Hepatic stellate cell (primary cell): ENCODE data around the gene SLC66A3.
"Not testable (repeated sequence)": the region's sequence is repeated elsewhere in the genome, so short reads cannot be mapped to it uniquely, and the experiment has no call there.

Source experiments
- DNase-seq: peaks from one replicate; pipeline ENCODE4 v3.0.0; 2011; ENCODE audit warnings: low spot score

Gene SLC66A3

DNA sequence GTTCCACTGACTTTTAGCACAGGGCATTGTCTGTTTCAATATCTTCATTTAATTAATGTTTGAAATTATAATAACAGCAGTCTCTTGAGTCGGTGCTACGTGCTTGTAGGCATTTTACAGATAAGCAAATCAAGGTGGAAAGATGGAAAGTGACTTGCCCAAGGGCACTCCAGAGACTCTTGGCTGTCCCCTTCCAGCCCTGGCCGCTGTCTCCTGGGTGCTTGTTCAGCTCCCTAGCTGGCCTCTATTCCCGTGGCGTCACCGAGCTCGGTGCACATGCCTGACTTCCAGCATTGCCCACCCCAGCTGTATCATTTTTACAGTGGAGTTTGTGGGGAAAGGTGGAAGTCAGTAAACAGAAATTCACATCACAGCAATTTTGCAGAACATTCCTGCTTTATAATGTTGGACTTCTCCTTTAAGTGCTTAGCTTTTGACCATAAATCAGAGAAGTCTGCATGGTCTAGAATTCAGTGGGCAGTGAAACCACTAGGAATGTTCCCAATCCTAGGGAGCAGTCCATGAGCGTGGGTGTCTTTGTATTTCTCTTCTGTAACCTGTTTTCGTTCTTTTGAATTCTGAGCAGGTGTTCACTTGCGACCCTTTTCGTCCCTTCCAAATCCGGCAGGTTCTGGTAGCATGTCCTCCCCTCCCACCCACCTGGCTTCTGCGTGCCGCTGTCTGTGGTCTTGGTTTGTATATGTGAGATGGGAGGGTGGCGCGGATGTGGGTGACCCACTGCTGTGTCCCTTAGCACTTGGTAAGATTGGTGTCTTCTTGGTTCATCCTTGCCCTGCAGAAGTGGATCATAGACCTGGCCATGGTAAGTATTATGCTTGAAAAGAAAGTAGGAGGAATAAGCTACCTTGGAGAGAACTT is 8.4 kb downstream of the SLC66A3 start:
- DNase-seq, result no peak

DNA sequence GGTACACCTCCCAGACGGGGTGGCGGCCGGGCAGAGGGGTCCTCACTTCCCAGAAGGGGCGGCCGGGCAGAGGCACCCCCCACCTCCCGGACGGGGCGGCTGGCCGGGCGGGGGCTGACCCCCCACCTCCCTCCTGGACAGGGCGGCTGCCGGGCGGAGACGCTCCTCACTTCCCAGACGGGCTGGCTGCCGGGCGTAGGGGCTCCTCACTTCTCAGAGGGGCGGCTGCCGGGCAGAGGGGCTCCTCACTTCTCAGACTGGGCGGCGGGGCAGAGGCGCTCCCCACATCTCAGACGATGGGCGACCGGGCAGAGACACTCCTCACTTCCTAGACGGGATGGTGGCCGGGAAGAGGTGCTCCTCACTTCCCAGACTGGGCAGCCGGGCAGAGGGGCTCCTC is 9.8 kb downstream of the SLC66A3 start:
- DNase-seq, result not testable (repeated sequence)

DNA sequence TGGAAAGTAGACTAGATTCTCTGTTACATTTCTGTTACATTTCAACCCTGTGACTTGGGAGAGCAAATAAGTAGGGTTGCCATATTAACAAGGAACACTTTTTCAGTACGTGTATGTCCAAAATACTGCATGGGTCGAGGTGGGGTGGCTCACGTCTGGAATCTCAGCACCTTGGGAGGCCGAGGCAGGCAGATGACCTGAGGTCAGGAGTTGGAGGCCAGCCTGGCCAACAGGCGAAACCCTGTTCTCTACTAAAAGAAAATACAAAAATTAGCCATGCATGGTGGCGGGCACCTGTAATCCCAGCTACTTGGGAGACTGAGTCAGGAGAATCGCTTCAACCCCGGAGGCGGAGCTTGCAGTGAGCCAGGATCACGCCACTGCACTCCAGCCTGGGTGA is 11.2 kb downstream of the SLC66A3 start:
- no peak for DNase-seq

DNA sequence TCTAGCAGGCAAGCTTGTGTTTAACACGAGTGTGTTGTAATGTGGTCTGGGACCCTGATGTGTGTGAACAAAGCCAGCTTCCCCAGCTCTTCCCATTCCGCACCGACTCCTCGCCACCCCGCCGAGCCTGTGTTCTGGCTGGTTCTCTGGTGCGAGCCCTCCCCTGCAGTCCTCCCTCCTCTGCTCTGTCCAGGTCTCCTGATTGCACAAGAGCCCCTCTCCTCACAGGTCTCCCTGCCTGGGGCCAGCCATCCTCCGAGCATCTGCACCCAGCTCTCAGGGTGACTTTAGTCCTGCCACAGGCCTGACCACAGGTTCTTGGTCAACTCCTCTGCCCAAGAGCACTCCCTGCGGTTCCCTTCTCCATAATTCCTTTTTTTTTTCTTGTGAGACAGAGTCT is 13.2 kb downstream of the SLC66A3 start:
- DNase-seq, result no peak

DNA sequence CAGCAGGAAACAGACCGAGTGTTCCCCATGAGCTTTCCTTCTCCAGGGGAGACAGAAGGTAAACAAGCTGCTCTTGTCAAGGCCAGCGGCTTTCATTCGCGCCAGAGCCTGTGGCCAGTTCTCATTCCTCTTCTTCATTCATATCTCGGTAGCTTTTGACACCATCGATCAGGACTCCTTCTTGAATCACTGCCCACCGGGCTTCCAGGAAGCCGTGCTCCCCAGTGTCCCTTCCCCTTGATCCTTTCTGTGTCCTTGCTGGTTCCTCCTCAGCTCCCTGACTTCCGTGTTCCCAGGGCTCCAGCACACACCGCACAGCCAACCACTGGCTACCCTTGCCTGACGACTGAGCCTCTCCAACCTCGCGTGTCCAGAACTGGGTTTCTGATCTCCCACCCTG is 14.1 kb downstream of the SLC66A3 start:
- no peak for DNase-seq

DNA sequence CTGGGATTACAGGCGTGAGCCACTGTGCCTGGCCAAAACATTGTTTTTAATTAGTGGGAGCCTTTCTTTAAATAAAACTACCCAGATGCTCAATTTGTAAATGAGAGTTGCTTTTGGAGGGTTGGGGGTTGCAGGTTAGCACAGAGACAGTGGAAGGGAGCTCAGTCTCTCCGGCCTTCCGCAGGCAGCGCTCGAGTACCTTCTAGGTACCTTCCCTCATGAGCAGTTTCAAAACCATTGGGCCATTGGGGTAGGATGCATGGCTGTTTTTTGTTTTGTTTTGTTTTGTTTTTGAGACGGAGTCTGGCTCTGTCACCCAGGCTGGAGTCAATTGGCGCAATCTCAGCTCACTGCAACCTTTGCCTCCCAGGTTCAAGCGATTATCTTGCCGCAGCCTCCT is 19.0 kb downstream of the SLC66A3 start:
- DNase-seq, result no peak

DNA sequence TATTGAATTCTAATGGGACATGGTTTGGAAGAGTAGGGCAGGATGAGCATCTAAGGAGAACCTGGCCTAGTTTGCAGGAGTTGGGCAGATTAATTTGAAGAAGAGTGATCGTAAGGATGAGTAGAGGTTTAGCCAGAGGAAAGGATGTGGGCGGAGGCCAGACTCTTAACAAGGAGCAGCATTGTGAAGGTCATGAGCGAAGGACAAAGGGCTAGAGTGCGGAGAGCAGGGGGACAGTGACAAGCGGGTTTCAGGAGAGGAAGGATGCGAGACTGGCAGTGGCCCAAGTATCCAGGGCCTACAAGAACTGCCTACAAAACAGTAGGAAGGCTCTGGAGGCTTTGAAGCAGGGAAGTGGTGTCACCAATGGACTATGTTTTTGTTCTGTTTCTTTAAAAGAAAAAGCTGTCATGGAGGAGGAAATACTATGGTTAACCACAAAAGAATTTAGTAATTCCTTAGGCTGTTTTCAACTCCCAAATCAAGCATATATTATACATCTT is 20.1 kb downstream of the SLC66A3 start:
- DNase-seq, result peak; percentile 75

DNA sequence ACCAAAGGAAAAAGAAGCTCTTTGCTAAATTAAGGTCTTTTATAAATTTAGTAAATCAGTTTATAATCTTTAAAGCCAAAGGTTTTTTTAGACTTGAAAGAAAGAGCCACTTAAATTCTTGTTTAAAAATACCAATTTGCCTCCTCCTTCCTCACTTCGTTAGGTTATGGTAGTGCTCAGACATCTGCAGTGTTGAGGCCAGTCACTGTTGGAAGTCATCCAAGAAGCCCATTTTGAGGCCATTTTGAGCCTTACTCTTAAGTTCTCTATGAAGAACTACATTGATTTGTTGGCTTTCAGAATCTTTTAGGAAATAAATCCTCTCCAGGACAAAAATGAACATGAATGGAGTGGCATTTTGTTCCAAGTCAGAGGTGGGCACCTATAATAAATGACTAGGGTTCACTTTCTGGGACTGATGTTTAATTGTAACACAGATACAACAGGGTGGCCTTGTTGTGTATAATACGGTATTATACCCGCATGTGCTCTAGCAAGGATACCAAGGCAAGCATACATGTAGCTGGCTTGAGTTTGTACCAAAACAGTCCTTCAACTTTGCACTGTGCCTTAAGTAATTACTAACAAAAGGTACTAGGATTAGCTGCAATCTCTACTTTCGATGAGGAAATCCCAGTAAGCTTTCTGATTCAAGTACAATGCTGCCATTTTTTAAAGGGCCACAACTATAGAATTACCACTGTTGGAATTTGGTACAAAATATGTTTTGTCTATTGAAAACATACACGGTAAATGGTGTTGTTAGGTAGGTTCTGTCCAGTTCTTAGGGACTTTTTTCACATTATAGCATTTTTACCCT is 22.8 kb downstream of the SLC66A3 start:
- no peak for DNase-seq

DNA sequence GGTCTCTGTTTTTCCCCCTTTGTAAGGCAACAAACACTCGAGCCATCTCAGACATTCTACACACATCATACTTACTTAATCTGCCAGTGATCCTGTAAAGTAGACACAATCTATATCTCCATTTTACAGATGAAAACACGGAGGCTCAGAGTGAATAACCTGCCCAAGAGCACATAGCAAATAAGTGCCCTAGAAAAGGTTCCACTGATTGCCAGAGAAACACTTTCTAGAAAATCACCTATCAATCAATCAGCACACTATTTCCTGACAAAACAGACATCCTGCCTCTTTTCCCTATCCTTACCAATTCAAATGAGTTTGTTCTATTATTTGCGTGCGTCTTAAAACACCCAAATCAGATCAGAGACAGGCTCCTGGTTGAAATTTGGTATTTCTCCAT is 23.9 kb downstream of the SLC66A3 start:
- no peak for DNase-seq

DNA sequence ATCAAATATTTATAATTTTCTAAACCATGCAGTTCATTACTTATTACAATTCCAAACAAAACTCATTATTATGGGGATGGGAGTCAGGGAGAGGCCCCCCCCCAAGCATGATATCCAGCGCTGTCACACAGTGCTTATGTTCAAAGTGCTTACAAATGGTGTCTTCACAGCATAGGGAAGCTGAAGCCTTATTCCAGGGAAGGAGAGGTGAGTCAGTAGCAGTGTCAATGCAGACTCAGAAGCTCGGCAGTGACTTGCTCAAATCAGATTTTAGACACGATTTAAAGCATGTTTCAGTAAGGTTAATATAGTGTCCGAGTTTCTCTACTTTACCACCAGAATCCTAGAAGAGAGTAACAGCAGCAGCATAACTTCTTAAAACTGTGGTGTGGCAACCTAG is 24.6 kb downstream of the SLC66A3 start:
- no peak for DNase-seq

DNA sequence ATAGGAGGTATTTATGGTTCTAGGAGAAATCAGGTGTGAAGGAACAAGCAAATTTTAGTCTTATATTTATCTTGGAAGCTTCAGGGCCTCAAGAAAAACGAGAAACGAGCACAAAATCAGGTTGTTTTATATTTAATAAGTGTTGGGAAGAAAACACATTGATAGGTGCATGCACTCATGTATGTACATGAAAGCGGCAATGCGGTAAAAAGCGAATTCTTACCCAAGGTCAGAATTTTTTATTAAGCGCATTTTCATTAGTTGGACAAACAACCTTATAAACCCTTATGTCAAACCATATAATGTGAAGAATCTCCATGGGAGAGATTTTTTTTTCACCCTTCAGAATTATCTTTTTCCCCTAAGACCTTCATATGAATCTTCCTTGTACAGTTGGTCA is 25.4 kb downstream of the SLC66A3 start:
- no peak for DNase-seq

DNA sequence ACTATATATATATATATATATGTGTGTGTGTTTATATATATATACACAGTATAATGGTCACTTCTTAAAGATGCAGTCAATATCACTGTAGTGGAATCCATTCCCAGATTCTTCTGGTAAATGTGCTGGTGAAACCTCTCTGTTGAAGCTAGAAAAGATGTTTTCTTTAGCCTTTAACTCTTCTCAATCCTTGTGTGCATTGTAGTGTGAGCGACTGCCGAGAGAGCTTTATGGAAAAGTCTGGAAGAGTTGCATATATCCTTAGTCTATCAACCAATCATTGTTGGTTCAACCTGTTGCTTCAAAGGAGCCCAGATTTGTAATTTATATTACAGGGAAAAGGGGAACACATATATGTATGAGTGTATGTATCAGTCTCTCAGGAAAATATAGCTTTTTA is 27.7 kb downstream of the SLC66A3 start:
- DNase-seq, result no peak

DNA sequence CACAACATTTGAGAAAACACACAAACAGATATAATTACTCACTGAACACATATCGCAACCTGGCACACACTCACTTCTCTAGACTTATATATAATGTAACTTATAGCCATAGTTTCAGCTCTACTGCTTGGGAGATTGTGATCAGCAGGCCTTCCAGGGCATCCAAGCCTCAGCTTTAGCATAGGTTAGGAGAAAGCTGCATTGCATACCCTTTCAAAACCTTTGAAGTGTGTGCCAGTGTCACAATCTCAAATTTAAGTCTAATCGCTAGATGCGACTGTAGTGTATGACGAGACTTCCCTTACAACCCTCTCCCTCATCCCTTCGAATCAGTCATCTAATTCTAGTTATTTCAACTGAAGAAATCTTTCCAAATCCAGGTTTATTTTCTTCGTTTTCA is 30.9 kb downstream of the SLC66A3 start:
- no peak for DNase-seq

DNA sequence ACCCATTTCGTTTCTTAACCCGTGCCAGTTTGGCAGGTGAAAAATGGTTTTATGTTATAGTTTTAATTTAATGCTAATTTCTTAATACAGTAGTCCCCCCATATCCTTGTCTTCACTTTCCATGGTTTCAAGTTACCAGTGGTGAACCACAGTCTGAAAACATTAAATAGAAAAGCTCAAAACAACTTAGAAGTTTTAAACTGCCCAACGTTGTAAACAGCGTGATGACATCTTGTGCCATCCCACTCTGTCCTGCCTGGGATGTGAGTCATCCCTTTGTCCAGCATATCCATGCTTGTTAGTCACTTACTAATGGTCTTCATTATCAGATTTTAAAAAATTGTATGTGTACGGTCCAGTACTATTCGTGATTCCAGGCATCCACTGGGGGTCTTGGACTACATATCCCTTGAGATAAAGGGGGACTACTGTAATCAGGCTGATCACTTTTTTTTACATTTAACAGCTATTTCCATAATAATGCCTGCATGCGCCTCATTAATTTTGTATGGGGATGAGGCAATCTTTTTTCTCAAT is 31.9 kb downstream of the SLC66A3 start:
- DNase-seq, result no peak

DNA sequence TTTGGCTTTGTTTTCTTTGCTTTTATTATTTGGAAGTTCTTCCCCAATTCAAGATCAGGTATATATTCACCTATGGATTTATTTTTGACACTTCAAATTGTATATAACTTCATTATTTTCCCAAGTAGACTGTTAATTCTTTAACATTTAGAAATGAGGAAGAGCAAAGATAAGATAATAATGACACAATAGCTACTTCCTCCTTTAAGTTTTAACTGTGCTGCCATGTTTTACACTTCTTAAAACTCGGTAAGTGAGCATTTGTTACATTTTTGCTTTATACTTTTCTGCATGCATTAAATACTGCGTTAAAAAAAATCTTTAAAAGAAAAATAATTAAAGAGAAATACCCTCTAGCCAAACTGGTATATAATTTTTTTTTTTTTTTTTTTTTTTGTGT is 32.5 kb downstream of the SLC66A3 start:
- DNase-seq, result no peak

DNA sequence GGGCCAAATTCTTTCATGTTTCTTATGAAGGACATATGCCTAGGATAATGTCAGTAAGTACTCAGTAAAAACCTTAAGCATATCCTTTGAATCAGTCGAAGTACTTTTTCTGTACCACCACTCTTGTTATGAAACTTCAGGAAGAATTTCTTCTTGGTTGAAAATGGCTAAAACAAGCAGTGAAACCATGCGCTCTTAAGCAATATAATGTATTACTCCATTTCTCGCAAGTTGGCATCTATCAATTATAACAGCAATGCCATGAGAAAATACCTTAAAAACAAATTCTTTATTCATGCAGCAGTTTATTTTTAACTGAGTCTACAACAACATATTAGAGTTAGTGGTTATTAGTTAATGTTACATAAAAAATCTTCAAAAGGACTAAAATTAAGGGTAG is 41.0 kb downstream of the SLC66A3 start:
- no peak for DNase-seq

DNA sequence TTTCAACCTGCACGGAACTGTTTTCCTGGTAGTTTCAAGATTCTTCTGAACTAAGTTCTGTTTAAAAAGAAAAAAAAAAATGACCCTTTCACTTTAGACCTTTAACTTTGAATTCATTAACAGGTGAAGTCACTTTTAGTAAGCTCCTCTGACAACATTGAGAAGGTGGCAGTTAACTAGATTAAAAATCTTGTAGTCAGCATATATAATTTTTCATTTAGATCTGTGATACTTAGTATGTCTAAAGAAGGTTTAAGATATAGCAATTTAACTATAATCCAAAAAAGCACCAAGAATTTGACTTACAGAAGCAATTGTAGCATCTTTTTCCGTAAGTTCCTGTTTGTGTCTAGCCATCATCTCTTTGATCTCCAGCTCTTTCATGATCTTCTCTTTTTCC is 45.4 kb downstream of the SLC66A3 start:
- no peak for DNase-seq

DNA sequence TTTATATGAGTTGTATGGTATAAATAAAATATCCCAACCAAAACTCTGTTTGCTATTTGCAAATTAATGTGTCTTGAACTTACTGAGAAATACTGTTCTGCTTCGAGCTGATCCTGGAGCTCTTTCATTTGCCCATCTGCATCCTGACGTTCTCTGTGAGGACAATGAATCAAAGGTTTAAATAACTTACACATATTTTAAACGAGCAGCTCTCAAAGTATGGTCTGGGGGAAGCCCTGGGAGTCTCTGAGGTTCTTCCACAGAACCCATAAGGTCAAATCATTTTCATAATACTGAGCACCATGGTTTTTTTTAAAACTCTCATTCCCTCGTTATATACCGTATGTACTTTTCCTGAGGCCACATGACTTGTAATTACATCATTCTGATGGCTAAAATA is 46.7 kb downstream of the SLC66A3 start:
- no peak for DNase-seq

DNA sequence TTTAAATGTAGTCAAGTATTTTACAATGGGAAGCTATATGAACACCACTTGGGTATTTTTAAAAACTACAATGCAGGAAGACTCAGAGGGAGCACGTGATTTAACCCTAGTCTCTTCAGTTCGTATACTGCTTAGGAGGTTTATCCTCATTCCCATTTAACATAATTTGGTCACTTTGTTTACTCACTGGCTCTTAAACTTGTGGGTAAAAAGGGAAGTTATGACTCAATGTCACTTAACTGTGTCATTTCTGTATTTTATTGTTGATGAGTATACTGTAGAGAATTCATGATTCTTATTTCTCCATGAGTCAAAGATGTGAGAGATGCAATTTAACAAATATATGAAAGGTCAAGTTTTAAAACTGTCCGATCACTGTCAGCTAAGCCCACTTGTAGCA is 48.2 kb downstream of the SLC66A3 start:
- DNase-seq, result peak; percentile 22

DNA sequence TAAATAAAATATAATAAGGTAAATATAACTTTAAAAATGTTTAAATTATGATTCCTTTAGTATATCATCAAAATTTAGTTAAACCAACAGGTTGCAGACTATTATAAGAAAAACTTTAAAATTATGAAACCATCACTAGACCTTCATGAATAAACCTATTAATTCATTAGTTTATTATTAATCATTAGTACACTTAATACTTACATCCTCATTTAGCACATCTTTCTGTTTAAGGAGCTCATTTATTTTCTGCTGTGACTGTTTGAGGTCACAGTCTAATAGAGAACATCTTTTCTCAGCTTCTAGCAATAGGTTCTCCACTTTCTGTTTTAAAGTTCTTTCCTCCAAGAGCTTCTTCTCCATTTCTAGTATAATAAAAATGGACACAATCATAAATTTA is 52.8 kb downstream of the SLC66A3 start:
- DNase-seq, result no peak

DNA sequence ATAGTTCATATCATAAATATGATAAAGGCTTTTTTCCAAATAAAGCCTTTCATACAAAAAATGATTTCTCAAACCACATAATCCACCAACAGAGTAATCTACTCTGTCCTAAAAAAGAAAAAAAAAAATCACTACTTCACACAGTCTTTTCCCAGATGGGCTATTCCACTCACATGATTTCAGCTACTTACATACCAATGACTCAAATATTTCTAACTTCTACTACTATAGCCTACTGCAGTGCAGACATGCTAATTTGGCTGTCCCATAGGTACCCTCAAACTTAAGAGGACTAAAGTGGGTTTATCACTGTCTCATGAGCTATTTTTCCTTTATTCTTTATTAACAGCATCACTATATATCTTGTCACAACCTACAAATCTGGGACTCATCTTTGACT is 57.4 kb downstream of the SLC66A3 start:
- no peak for DNase-seq

DNA sequence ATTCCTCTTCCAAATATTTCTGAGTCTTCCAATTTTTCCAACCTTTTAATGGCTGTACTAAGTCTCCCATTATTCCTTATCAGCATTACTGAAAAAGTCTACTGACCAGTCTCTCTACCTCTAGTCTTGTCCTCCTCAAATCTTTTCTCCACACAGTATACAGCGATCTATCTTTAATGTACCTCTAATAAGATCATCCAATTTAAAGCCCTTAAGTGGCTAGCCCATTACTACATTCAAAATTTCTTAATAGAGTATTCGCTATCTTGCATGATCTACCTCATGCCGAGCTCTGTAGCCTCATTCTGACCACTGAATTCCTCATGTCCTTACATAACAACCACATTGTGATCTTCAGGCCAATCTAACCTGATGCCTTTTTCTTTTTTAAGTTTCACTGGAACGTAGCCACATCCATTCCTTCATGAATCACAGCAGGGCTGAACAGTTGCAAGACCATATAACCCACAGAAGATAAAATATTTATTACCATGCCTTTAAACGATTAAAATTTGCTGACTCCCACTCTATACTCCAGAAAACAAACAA is 57.9 kb downstream of the SLC66A3 start:
- no peak for DNase-seq

DNA sequence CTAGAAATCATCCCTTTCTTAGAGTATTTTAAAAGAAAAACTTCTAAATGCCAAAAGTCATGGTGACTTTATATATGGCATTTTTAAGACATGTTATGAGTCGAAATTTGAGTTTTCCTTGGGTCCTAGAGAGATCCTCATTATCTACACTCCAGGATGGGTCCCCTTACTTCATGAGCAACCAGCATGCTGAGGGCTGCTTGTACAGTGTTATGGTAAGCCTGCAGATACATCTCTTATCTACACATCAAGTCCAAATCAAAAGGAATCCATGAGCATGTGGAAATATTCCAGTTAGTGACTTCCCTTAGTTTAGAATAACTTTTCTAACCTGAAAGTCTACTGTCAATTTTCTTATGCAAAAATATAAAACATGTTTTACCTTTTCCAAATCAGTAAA is 58.7 kb downstream of the SLC66A3 start:
- DNase-seq, result no peak
